Hematopoietic multipotent progenitor cell treated with erythropoietin and hydrocortisone succinate and interleukin-3 and kit ligand, for 8 days (in vitro differentiated cells): ENCODE results near the gene TOR4A.
A peak's percentile ranks its signal among the peaks of the same experiment; 100 is the strongest.

Experiments used
- DNase-seq: peaks from one replicate; pipeline ENCODE4 v3.0.0-alpha.2; 2015

The TOR4A gene

DNA sequence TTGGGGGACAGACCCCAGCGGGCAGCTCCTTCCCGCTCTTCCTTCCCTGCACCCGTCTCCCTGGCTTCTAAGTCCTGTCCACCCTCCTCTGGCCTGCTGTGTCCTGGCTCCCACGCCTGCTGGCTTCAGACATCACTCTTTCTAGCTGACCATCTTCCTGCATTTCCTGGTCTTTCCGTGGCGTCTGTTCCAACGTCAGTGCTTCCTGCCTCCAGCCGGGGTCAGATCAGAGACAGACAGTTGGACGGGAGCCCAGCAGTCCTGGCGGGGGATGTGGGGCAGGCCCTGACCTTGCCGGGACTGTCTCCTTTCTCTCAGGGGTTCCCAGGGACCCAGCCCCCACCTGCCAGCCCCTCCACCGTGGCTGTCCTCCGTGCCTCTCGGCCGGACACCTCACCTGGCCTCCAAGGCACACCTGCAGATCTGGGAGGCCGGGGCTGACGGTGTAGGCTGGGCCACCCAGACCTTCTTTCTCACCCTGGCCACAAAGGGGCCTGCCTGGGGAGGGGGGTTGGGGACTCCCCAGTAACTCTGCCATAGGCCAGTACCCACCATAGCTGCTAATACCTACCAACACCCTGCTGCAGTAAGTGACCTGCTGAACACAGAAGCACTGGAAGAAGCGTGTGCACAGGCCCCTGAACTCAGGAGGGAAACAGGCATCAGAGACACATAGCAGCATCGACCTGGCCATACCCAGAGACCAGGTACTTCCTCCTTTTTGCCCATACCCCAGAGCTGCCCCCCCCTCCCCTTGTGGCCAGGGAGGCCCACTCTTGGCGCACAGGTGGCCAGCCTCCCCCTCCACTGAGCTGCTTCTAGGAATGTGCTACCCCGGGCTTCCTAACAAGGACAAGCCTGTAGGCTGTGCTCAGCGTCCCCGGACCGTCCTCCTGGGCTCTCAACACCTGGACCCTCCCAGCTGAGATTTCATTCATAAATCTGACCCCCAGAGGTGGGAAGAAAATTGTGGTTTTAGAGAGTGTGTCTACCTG is 19.4 kb downstream of the TOR4A start:
- no peak for DNase-seq

DNA sequence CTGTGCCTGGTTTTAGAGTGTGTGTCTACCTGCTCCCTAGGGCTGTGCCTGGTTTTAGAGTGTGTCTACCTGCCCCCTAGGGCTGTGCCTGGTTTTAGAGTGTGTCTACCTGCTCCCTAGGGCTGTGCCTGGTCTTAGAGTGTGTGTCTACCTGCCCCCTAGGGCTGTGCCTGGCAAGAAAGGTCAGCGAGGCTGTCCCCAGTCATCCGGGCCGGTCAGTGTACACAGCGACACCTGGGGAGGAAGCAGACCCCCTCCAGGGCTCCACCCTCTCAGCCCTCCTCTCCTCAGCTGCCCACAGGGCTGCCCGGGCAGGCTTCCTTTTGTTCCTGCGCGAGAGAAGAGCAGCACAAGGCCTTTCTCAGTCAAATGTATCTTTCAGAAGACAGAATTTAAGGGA is 20.4 kb downstream of the TOR4A start:
- DNase-seq = no peak

DNA sequence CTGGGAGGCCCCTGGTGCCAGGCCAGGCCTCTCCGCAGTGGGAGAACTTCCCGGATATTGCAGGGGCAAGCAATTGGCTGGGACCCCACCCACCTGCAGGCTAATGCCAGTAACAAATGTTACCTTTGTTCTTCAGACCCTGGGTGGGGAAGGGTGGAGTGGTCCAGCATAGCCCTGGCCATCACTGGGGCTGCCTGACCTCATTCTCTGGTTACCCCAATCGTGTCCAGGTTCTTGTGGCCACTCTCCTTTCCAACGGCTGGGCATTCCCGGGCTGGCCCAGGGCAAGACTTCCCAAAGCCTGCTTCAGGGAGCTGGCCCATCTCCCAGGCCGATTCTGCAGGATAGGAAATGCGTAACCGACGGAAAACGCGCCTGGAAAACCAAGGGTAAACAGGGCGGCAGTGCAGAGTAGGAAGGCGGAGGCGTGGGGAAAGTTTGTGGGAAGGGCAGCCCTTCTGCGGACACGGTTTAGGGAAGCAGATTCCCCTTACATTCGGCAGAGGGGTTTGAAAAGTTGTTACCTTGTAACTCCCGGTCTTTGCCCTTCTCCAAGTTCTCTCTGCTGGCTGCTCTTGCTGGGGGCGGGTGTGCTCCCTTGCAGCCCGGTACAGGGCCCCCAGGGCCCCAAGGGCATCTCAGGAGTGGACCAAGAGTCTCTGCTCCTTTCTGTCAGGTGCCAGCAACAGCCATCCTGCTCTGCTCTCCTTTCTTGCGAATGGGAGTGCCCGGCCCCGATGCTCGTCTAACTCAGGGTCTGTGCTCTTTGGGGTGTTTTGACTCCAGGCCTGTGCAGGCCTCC is 21.1 kb downstream of the TOR4A start:
- no peak for DNase-seq

DNA sequence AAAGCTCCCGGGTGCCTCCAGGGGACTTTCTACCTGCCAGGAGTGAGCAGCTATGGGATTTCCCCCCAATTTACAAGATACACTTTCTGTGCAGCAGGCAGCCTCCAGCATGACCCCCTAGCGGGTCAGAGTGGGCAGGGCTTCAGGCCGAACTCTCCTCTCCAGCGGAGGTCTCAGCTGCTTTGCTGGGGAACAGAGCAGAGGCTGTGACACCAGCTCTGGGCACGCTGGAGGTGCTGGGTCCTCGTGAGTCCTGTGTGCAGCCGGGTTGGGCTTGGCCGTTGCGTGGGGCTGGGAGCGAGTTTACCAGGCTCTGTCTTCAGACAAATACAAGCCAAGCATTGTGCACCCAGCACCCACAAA is 21.7 kb downstream of the TOR4A start:
- DNase-seq = no peak

DNA sequence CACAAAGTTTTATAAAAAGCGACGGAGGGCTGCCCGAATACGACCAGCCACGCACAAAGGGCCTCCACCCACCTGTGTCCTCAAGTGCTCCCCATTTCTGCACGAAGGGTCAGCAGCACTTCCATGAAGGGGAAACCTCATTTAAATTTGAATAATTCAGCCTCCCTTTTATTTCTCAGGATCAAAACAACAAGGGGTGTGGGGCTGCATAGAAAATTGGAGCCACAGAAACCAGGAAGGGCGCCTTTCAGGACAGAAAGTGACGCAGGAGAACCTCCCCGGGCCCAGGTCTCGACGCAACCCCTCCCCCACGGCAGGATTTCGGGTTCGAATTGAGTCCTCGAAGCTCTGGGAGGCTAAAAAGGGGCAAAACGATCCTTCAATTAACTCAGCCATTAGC is 22.4 kb downstream of the TOR4A start:
- peak; percentile 58 for DNase-seq

DNA sequence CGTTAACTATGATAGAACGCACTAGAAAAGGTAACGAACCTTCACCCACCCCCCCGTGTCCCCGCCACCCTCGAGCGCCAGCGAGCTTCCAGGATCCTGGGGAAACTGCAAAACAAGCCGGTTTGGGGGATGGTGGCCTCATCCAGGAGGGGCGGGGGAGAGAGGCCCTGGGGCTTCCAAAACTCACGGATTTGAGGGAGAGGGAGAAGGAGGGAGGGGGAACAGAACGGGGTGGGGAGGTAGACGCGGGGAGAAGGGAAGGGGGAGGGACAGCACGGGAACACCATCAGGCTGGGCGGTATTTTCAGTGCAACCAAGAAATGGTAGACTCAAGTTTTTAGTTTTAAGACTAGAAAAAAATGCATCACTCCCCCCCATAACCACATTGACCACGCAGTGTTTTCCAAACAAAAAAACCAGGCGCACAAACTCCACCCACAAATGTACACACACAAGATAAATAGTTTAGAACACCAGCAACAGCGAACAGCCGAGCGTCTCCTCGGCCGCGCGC is 23.1 kb downstream of the TOR4A start:
- DNase-seq = peak; percentile 54

DNA sequence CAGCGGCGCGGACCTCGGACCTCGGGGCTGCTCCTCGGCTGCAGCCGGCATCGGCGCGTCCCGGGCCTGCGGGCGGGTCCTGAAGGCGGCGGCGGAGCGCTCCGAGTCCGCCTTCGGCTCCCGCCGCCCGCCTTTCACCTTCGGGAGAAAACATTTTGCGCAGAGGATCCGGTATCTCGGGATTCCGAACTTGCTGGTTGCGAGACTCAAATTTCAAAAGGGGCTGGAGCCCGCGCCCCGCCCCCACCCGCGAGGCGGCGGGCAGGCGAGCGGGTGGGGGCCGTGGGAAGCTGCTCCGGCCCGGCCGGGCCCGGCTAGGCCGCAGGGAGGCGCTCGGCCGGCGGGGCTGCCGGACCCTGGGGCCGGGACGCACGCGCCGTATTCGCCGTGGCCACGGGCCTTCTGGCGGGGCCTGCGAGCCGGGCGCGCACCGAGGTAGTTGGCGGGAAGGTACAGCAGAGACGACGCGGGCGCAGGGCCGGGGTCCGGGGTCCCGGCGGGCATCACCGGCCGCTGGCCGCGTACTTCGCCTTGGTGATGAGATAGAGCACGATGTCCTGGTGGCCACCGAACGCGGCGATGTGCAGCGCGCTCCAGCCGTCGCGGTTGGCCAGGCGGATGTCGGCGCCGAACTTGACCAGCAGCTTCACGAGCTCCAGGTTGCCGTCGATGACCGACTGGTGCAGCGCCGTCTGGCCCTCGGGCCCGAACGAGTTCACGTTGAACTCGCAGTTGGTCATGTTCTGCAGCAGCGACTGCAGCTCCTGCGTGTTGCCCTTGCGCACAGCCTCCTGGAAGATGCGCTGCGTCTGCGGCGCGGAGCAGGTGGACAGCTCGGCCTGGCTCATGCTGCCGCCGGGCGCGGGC is 23.8 kb downstream of the TOR4A start:
- peak; percentile 44 for DNase-seq

DNA sequence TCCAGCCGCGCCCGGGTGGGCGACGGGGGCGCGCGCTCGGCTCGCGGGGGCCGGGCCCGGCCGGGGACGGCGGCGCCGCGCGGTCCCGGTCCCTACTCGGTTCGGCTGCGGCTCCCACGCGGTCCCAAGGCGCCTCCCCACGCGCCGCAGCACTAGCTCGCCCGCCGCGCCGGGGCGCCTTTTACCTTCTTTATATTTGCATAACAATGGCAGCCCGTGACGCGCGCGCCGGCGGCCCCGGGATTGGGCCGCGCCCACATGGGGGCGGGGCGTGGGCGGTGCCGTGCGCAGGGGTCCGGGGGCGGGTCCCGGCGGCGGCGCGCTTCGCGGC is 24.6 kb downstream of the TOR4A start, which contains the start of gene NRARP:
Gene NRARP (minus strand): TSS at position 154 of the 331 bp plus-strand sequence. CDS start 343 bp downstream, outside the sequence.
- peak; percentile 83 for DNase-seq

DNA sequence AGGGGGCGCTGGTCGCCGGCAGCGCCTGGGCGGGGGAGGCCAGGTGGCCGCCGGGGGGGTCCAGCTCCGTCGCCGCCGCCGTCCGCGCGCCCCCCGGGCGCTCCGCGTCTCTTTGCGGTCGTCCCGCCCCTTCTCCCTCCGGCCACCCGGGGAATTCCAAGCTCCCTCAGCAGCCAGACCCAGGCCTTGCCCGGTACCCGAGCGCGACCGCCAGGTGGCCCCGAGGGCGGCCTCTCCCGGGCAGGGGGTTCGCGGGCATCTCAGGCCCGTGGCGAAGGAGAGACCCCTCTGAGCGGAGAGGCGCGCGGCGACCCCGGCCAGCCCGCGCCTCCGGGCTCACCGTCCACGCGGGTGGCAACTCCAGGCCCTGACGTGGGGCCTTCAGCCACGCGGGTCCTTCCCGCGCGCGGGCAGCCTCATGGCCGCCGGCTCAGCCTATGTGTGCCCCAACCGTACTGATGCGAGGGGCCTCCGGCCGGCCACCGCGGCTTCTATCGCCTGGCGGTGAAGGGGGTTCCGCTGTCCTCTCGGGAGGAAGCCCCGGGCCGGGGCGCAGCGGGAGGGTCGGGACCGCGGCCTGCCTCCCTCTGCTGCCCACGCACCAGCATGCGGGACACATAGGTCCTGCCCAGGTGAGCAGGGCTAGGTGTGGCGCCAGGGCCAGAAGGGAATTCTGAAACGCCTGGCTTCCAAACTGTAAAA is 25.1 kb downstream of the TOR4A start:
- peak; percentile 50 for DNase-seq

DNA sequence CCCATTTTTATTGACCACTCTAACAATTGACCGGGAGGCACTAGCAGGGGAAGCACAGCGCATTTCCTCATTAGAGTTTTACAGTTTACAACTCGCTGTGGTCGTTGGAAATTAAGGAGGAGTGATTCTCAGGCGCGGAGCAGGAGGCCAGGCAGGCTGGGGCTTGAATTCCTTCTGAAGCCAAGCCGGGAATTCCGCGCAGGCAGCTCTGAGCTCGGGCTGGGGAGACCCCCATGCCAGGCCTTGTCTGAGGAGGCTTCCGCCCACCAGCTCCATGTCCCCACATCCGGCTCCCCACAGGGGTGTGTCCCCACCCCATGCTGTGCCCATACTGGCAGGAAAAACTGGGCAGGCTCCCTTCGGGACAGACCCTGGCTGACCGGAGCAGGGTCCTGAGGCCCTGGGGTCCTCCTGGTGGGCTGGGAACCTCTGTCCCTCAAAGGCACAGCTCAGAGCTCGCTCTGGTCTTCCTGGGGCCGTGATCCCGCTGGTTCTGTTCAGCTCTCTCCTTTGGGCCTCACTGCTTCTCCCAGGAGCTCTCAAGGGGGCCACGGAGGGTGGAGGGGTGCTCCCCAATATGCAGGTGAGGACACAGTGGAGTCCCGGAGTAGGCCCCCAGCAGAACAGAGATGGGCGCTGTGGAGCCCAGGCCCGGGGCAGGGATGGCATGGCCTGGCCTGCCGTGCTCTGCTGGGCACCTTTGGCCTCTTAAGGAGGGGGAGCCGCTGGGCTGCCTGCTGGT is 25.8 kb downstream of the TOR4A start:
- DNase-seq = no peak

DNA sequence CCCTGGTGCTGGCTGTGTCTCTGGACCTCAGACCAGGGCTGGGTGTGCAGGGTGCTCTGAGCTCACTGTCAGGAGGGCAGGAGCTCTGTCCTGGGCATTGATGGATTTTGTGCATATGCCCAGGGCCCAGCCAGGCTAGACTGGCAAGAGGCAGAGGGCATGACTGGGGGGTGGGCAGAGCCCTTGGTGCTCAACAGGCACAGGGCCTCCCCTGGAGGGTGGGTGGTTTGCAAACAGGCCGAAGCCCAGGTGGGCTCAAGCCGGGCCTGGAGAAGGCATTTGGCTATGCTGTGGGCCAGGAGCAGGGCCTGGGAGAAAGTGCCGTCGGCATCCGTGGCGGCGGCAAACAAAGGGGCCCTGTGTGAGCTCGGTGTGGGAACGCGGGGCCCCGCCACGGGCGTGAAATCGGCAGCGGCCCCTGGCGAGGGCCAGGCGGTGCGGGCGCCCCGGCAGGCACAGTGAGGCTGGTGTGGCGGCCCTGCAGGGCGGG is 26.4 kb downstream of the TOR4A start:
- no peak for DNase-seq

DNA sequence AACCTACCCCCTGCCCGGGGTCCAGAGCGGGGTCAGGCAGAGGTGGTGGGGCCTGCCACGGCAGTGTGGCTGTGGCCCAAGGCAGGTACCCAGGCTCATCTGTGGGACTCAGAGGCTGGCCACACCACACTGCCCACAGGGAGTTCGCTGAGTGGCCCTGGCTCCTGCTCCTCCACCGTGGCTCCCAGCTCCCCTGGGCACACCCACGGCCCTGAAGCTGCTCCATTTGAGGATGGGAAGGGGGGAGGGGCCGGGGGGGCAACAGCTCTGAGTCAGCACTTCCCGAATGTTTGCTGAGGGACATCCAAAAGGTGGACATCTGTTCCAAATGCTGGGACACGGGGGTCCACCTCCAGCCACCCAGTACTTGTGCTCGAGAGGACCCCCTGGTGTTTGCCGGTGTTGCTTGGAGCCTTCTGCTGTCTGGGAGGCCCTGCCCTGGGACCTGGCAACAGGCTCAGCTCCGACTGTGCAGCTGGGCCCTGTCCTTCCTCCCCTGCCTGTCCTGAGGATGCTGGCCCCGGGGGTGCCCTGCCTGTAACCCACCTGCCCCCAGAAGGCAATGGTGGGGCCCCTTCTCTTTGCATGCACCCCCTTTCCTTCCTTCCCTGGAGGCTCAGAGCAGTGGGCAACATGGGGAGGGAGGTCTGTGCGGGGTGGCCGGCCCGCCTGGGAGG is 27.0 kb downstream of the TOR4A start:
- DNase-seq = no peak

DNA sequence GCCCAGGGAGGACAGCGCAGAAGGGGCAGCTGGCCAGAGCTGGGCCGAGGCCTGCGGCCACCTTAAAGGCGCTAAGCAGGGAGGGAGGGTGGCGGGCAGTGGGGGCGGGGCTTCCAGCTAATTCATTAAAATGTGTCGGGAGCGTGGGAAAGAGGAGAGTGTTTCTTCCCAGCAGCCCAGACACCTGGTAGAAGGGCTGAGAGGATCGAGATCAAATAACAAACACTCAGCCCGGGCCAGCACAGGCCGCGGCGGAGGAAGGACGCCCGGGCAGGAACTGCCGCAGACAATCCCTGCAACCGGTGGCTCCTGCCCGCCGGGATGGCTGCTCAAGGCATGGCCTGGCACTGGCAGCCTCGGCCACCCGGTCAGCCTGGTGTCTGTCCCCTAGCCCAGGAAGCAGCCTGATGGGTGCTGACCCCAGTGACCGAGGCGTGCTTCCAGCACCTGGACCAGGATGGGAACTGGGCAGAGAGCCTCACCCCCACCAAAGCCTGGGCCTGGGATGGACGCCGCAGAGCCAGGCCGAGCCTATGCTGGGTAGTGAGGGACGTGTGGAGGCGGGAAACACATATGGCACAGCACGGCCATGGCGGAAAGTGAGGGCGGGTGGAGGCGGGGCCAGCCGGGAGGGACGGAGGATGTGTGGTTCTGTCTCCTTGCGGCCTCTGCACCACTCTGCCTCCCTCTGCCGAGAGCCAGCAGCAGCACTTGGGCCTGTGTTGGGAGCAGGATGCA is 27.7 kb downstream of the TOR4A start:
- peak; percentile 65 for DNase-seq

DNA sequence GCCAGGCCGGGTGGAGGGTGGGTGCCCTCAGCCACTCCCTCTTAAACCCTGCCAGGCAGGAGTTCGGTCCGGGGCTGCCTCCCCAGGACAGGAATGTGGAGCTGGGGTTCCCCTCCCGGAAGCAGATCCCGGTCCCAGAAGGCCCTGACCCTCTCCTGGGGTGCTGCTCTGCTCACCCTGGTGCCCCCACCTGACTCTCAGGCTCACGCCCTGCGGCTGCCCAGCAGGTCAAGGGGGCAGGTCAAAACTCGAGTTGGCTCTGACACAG is 28.2 kb downstream of the TOR4A start:
- no peak for DNase-seq

DNA sequence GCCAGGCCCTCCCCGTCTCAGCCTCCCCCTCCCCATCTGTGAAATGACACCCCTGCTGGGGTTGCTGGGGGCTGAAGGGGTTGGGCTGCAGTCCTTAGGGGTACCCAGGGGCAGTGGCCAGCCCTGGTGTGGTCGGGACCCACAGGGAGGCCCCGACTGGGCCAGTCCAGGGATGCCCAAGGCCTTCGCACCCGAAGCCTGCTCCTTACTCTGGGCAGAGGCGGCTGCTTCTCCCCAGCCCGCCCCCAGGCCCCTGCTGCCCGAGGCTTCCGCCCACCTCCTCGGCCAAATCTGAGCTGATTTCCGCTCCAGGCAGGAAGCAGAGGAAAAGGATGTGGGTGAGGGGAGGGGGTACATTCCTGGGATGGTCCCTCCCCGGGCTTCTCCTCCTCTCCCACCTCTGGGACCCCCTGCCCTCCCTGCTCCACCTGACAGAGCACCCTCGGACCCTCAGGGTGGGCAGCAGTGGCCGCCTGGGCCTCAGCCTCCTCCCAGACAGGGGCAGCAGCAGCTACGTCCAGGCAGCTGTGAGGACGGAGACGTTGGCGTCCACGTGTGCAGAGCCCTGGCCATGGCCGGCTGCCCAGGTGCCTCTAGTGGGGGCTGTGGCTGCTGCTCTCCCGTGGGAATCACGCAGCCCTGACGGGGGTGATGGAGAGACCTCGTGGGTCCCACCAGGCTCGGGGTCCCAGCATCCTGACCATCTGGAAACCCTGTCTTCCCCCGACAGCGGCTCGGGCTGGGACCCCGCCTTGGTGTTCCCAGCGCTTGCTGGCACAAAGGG is 28.7 kb downstream of the TOR4A start:
- DNase-seq = no peak

DNA sequence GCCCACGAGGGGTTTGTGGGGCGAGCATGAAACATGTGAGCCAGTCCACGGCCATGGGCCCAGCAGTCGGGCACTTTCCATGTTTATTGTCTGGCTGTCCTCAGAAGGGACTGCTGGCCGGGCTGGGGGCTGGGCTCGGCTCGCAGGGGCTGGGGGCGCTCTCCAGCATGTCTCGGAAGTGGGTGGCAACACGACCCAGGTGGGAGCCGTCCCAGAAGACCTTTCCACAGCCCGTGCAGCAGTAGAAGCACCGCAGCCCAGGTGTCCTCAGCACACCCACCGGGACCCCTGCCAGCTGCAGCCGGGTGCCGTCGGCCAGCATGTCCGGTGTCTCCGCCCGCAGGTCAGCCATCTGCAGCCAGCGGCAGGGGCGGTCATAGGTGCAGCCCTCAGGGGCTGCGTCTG is 29.3 kb downstream of the TOR4A start:
- no peak for DNase-seq

DNA sequence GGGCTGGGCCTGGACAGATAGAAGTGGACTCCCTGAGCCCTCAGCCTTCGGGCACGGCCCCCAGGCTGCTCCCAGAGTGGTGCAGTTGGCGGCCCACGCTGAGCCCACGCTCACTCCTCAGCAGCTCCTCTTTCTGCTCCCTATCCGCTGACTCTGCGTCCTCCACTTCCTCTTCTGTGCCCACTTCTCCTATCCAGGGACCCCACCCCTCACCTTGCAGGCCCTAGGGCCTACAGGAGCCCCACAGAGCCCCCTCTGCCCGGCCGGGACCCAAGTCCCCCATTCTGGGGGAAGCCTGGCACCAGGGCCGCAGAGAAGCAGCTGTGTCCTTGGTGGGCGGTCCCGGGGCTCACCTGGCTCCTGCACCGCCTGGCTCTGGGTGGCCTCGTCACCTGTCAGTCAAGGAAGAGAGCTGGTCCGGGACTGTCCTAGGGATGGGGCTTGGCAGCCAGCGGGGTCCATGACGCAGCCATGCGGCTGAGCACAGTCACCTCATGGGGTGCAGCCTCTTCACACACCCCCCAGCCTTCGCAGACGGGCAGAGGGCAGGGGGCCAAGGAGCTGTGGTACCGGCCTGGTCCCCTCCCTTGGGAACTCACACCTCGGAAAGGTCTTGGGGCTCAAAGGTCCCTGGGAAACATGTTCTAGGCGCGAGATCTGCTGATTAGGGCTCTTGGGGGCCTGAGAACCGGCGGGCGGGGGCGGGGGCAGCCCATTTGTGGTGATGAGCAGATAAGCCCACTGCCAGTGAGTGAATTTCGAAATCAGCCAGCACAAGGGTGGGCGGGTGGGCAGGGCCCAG is 29.9 kb downstream of the TOR4A start:
- no peak for DNase-seq

DNA sequence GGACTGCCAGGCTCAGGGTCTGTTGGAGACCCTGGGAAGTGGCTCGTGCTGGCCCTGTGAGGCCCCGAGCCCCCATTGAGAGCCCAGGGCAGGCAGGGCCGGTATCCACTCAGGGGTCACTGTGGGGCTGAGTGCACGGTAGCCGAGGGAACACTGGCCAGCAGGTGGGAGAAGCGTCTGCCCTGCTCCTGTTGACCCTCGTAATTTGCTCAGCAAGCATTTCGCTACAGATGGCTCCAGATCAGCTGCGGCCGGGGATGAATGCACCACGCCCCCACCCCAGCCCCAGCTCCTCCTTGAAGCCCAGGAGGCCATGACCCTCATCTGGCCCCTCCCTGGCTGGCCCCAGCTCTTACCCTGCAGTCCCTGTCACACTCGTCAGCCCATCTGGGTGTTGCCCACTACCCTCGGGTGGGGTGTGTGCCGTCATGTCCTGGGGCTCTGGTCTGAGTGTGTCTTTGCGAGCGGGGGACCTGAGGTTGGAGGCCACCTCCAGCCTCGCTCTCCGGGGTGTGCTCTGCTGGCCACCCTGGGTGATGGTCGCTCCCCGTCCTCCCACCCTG is 30.6 kb downstream of the TOR4A start:
- DNase-seq = no peak
